HEK293 (cell line): ENCODE results near the gene CARD11.

ENCODE experiments used
- PRDM1 ChIP-seq: fragments of 450-650 bp; formaldehyde crosslinking; IDR thresholded peaks from 2 replicates; pipeline ENCODE4; 2016; ENCODE audit warnings: missing biosample characterization, missing genetic modification characterization
- REST ChIP-seq: fragments of 450-650 bp; formaldehyde crosslinking; IDR thresholded peaks from 2 replicates; pipeline ENCODE4 v1.5.1; 2016; ENCODE audit warnings: missing biosample characterization, missing genetic modification characterization
- YY2 ChIP-seq: fragments of 450-650 bp; formaldehyde crosslinking; IDR thresholded peaks from 2 replicates; pipeline ENCODE4 v1.5.1; 2016; ENCODE audit warnings: missing biosample characterization, missing genetic modification characterization
- ZEB2 ChIP-seq: fragments of 450-650 bp; formaldehyde crosslinking; IDR thresholded peaks from 2 replicates; pipeline ENCODE4 v1.5.1; 2016; ENCODE audit warnings: missing biosample characterization, missing genetic modification characterization
- ZNF571 ChIP-seq: fragments of 450-650 bp; formaldehyde crosslinking; IDR thresholded peaks from 2 replicates; pipeline ENCODE4 v1.5.0; 2017; ENCODE audit warnings: missing biosample characterization, missing genetic modification characterization
- TF ChIP-seq, protein P1 (sequence below): fragments of 450-650 bp; formaldehyde crosslinking; IDR thresholded peaks from 2 replicates; pipeline ENCODE4 v1.5.1; 2016; ENCODE audit warnings: missing biosample characterization, missing genetic modification characterization
- TF ChIP-seq, protein P2 (sequence below): fragments of 450-650 bp; formaldehyde crosslinking; IDR thresholded peaks from 2 replicates; pipeline ENCODE4 v1.5.1; 2016; ENCODE audit warnings: missing biosample characterization, missing genetic modification characterization
- TF ChIP-seq, protein P3 (sequence below): fragments of 450-650 bp; formaldehyde crosslinking; IDR thresholded peaks from 2 replicates; pipeline ENCODE4 v1.5.1; 2016; ENCODE audit warnings: missing biosample characterization, missing genetic modification characterization

- TF ChIP-seq ZEB2 (tag by site-specific recombination) (no peak), REST (tag by site-specific recombination) (no peak), ZNF571 (tag by site-specific recombination) (no peak), PRDM1 (no peak), YY2 (tag by site-specific recombination) (no peak)
- TF ChIP-seq, protein P1, sequence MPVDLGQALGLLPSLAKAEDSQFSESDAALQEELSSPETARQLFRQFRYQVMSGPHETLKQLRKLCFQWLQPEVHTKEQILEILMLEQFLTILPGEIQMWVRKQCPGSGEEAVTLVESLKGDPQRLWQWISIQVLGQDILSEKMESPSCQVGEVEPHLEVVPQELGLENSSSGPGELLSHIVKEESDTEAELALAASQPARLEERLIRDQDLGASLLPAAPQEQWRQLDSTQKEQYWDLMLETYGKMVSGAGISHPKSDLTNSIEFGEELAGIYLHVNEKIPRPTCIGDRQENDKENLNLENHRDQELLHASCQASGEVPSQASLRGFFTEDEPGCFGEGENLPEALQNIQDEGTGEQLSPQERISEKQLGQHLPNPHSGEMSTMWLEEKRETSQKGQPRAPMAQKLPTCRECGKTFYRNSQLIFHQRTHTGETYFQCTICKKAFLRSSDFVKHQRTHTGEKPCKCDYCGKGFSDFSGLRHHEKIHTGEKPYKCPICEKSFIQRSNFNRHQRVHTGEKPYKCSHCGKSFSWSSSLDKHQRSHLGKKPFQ (tag by site-specific recombination) = no peak
- TF ChIP-seq, protein P2, sequence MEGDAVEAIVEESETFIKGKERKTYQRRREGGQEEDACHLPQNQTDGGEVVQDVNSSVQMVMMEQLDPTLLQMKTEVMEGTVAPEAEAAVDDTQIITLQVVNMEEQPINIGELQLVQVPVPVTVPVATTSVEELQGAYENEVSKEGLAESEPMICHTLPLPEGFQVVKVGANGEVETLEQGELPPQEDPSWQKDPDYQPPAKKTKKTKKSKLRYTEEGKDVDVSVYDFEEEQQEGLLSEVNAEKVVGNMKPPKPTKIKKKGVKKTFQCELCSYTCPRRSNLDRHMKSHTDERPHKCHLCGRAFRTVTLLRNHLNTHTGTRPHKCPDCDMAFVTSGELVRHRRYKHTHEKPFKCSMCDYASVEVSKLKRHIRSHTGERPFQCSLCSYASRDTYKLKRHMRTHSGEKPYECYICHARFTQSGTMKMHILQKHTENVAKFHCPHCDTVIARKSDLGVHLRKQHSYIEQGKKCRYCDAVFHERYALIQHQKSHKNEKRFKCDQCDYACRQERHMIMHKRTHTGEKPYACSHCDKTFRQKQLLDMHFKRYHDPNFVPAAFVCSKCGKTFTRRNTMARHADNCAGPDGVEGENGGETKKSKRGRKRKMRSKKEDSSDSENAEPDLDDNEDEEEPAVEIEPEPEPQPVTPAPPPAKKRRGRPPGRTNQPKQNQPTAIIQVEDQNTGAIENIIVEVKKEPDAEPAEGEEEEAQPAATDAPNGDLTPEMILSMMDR = no peak
- TF ChIP-seq, protein P3, sequence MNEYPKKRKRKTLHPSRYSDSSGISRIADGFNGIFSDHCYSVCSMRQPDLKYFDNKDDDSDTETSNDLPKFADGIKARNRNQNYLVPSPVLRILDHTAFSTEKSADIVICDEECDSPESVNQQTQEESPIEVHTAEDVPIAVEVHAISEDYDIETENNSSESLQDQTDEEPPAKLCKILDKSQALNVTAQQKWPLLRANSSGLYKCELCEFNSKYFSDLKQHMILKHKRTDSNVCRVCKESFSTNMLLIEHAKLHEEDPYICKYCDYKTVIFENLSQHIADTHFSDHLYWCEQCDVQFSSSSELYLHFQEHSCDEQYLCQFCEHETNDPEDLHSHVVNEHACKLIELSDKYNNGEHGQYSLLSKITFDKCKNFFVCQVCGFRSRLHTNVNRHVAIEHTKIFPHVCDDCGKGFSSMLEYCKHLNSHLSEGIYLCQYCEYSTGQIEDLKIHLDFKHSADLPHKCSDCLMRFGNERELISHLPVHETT (tag by site-specific recombination) = no peak
These were observed 112.6 kb downstream of the CARD11 start for GRCh38 chr7:2931034-2931415.
